ENCODE measurements around the gene GALNTL6. TPM values are rescaled to one million over a fixed set of nuclear protein-coding genes. Genes with fewer than 3 reads are reported as not detected.

Gene GALNTL6
- total RNA-seq, 4 donors from 2014 or later: 0.30 to 1.3 (median 0.60) TPM

- no peak overlapping the region for H3K4me3 ChIP-seq (ENCODE audit: low read depth, poor library complexity, severe bottlenecking)
- intact Hi-C loops (cut with DNase I; ENCODE audit: low total_unique reads): no loop called here
- 30 to 40% methylated on average over 4 of the region's 4 CpGs for WGBS, 2 donors
- TF ChIP-seq CTCF (IDR thresholded peaks at IDR 0.05) (no peak), POLR2A (IDR thresholded peaks at IDR 0.05) (no peak)
- DNase-seq (ENCODE audit: low spot score in 2 of 2): no peak
Observed at GRCh38 chr4:172865531-172866127, 1052.4 kb downstream of the GALNTL6 start.

GRCh38 chr4:172866421-172866820, 1053.2 kb downstream of the GALNTL6 start:
- intact Hi-C loops (cut with DNase I; ENCODE audit: low total_unique reads): no loop called here
- 85 to 89% methylated on average over 4 of the region's 4 CpGs for WGBS, 2 donors
- no peak for DNase-seq (ENCODE audit: low spot score in 2 of 2)
- TF ChIP-seq CTCF (IDR thresholded peaks at IDR 0.05) (no peak), POLR2A (IDR thresholded peaks at IDR 0.05) (no peak)
- H3K4me3 ChIP-seq (ENCODE audit: low read depth, poor library complexity, severe bottlenecking): no peak overlapping the region

GRCh38 chr4:172867835-172868234, 1054.6 kb downstream of the GALNTL6 start:
- no peak overlapping the region for H3K4me3 ChIP-seq (ENCODE audit: low read depth, poor library complexity, severe bottlenecking)
- intact Hi-C loops (cut with DNase I; ENCODE audit: low total_unique reads): no loop called here
- TF ChIP-seq POLR2A (IDR thresholded peaks at IDR 0.05): no peak
- TF ChIP-seq CTCF (IDR thresholded peaks at IDR 0.05): no peak
- WGBS, 2 donors: 61 to 69% methylated on average over 2 of the region's 2 CpGs
- DNase-seq (ENCODE audit: low spot score in 2 of 2): no peak

GRCh38 chr4:172868271-172868670, 1055.1 kb downstream of the GALNTL6 start:
- intact Hi-C loops (cut with DNase I; ENCODE audit: low total_unique reads): no loop called here
- 70 to 76% methylated on average over 1 of the region's 1 CpG for WGBS, 2 donors
- H3K4me3 ChIP-seq (ENCODE audit: low read depth, poor library complexity, severe bottlenecking): no peak overlapping the region
- TF ChIP-seq POLR2A (IDR thresholded peaks at IDR 0.05): no peak
- no peak for TF ChIP-seq CTCF (IDR thresholded peaks at IDR 0.05)
- DNase-seq (ENCODE audit: low spot score in 2 of 2): no peak

GRCh38 chr4:172869621-172870268, 1056.5 kb downstream of the GALNTL6 start:
- no peak for DNase-seq (ENCODE audit: low spot score in 2 of 2)
- TF ChIP-seq POLR2A (IDR thresholded peaks at IDR 0.05) (no peak), CTCF (IDR thresholded peaks at IDR 0.05) (no peak)
- 84 to 91% methylated on average over 1 of the region's 1 CpG for WGBS, 2 donors
- H3K4me3 ChIP-seq (ENCODE audit: low read depth, poor library complexity, severe bottlenecking): no peak overlapping the region
- intact Hi-C loops (cut with DNase I; ENCODE audit: low total_unique reads): no loop called here

GRCh38 chr4:172871381-172871780, 1058.2 kb downstream of the GALNTL6 start:
- intact Hi-C loops (cut with DNase I; ENCODE audit: low total_unique reads): no loop called here
- no peak for TF ChIP-seq POLR2A (IDR thresholded peaks at IDR 0.05)
- no peak for TF ChIP-seq CTCF (IDR thresholded peaks at IDR 0.05)
- DNase-seq (ENCODE audit: low spot score in 2 of 2): no peak
- H3K4me3 ChIP-seq (ENCODE audit: low read depth, poor library complexity, severe bottlenecking): no peak overlapping the region

Measured in lower leg skin (tissue), 4 donors.